Measurements from ENCODE around the gene DSN1. TPM values are rescaled to one million over a fixed set of nuclear protein-coding genes. Genes with fewer than 3 reads are reported as not detected.
A peak's percentile ranks its signal among the peaks of the same experiment; 100 is the strongest.

DSN1 gene
- total and polyA plus RNA-seq, 10 of the 15 experiments (the other 5 are each of a cell fraction or from before 2014, with no cell fraction given), result 15.3 to 33.1 (median 21.7) TPM

DNA sequence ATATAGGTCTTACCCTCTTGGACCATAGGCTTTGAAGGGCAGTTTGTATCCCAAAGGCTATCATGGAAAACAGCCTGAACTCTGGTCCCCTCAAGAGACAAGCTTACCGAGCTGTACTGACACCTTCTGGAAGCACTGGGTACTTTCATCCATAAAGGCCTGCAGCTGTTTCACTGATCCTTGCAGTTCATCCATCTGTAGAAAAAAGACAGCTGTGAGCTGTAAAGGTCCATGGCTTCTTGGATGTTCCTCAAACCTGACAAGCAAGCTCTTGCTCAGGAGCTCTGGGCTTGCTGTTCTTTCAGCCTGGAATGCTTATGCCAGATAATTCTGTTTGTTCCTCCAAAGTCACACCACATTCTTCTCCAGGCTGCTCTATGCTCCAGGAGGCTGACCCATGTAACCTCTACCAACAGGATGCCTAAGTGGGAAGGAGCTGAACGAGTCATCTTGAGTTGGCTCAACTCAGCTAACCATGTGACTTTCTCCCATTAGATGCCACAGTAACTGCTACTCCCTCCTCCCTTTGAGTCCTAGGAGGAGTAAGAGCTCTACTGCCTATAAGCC, 18.8 kb downstream of the DSN1 start:
- peaks cover 2 to 6% of the 10 kb centered on the region in 2 experiments; a peak in 2 of 4 replicates for H3K36me3 ChIP-seq (ENCODE audit: control insufficient read depth in 2 of 2, insufficient read depth in 2 of 2, low read length in 1 of 2)
- FAIRE-seq (peak; percentile 89), DNase-seq (ENCODE audit: low read depth, low spot score) (no peak), ATAC-seq (peak; percentile 85)
- no peak for TF ChIP-seq SREBF2 (IDR thresholded peaks at IDR 0.05; ENCODE audit: low read length)
- TF ChIP-seq, protein P1, sequence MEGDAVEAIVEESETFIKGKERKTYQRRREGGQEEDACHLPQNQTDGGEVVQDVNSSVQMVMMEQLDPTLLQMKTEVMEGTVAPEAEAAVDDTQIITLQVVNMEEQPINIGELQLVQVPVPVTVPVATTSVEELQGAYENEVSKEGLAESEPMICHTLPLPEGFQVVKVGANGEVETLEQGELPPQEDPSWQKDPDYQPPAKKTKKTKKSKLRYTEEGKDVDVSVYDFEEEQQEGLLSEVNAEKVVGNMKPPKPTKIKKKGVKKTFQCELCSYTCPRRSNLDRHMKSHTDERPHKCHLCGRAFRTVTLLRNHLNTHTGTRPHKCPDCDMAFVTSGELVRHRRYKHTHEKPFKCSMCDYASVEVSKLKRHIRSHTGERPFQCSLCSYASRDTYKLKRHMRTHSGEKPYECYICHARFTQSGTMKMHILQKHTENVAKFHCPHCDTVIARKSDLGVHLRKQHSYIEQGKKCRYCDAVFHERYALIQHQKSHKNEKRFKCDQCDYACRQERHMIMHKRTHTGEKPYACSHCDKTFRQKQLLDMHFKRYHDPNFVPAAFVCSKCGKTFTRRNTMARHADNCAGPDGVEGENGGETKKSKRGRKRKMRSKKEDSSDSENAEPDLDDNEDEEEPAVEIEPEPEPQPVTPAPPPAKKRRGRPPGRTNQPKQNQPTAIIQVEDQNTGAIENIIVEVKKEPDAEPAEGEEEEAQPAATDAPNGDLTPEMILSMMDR (IDR thresholded peaks at IDR 0.05 in 2 of 3, conservative IDR thresholded peaks at IDR 0.05 in 1 of 3; ENCODE audit: control insufficient read depth in 2 of 3, extremely low read depth in 1 of 3, insufficient read depth in 1 of 3, low read depth in 3 of 3, low read length in 3 of 3), result peak; percentile 77 to 81 (median 79)
- TF ChIP-seq, protein P2, sequence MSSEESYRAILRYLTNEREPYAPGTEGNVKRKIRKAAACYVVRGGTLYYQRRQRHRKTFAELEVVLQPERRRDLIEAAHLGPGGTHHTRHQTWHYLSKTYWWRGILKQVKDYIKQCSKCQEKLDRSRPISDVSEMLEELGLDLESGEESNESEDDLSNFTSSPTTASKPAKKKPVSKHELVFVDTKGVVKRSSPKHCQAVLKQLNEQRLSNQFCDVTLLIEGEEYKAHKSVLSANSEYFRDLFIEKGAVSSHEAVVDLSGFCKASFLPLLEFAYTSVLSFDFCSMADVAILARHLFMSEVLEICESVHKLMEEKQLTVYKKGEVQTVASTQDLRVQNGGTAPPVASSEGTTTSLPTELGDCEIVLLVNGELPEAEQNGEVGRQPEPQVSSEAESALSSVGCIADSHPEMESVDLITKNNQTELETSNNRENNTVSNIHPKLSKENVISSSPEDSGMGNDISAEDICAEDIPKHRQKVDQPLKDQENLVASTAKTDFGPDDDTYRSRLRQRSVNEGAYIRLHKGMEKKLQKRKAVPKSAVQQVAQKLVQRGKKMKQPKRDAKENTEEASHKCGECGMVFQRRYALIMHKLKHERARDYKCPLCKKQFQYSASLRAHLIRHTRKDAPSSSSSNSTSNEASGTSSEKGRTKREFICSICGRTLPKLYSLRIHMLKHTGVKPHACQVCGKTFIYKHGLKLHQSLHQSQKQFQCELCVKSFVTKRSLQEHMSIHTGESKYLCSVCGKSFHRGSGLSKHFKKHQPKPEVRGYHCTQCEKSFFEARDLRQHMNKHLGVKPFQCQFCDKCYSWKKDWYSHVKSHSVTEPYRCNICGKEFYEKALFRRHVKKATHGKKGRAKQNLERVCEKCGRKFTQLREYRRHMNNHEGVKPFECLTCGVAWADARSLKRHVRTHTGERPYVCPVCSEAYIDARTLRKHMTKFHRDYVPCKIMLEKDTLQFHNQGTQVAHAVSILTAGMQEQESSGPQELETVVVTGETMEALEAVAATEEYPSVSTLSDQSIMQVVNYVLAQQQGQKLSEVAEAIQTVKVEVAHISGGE (CRISPR knock-in tag; IDR thresholded peaks at IDR 0.05), result no peak
- peak; percentile 57 for TF ChIP-seq SMC3 (IDR thresholded peaks at IDR 0.05; ENCODE audit: borderline replicate concordance, low read length)
- no peak for TF ChIP-seq SIN3A (IDR thresholded peaks at IDR 0.05; ENCODE audit: low read depth, low read length)
- no peak for TF ChIP-seq CBFB (IDR thresholded peaks at IDR 0.05; ENCODE audit: low read depth)
- TF ChIP-seq CREB1 (IDR thresholded peaks at IDR 0.05; ENCODE audit: low read depth), result no peak
- no peak for TF ChIP-seq SUZ12 (IDR thresholded peaks at IDR 0.05; ENCODE audit: unreplicated experiment)
- TF ChIP-seq SREBF1 (IDR thresholded peaks at IDR 0.05; ENCODE audit: low read length), result no peak
- TF ChIP-seq KLF5 (IDR thresholded peaks at IDR 0.05; ENCODE audit: partially characterized antibody), result no peak
- TF ChIP-seq RELA (IDR thresholded peaks at IDR 0.05; ENCODE audit: borderline replicate concordance, partially characterized antibody), result no peak
- TF ChIP-seq YY1 (IDR thresholded peaks at IDR 0.05; ENCODE audit: low read depth, low read length), result 0 out of 2 replicates have a peak, but pooled peaks have one; percentile 27
- TF ChIP-seq RAD21 (IDR thresholded peaks at IDR 0.05; ENCODE audit: insufficient read depth, low read depth, low read length), result peak; percentile 76
- no peaks in the 10 kb centered on the region for H3K27me3 ChIP-seq (replicated peaks in 1 of 2; ENCODE audit: control insufficient read depth in 2 of 2, insufficient read depth in 2 of 2, low read length in 1 of 2)
- SMC1A ChIA-PET (ENCODE audit: uncharacterized antibody, unreplicated experiment), result interaction anchor here (0.6 to 2.7 kb wide), 17 partner anchors 9 to 356 kb away, joined by 3 to 19 read pairs (median 3); partner anchors contain the start of genes DSN1 and NDRG3
- no peak overlapping the region for H3K4me3 ChIP-seq
- no peaks in the 10 kb centered on the region for H3K9me3 ChIP-seq (replicated peaks; ENCODE audit: control insufficient read depth, insufficient read depth, low read length)
- RAD21 ChIA-PET (ENCODE audit: unreplicated experiment), result interaction anchor here (0.6 to 3.3 kb wide), 16 partner anchors 9 to 1143 kb away, joined by 3 to 12 read pairs (median 4); partner anchors contain the start of genes DSN1, NDRG3 and TGIF2
- intact Hi-C loops (cut with micrococcal nuclease; ENCODE audit: unreplicated experiment), result loop anchor here (1.0 to 10.0 kb wide), 2 partner anchors 142 to 290 kb away; no protein-coding TSS in a partner anchor
- no peaks in the 10 kb centered on the region for H4K20me1 ChIP-seq (ENCODE audit: control insufficient read depth, insufficient read depth)
- WGBS (ENCODE audit: insufficient coverage, insufficient replicate concordance, low lambda C conversion rate, missing lambda C conversion rate), result 0% methylated on average over 2 of the region's 2 CpGs
- H3K9ac ChIP-seq (ENCODE audit: control insufficient read depth, insufficient read depth, low read length), result no peak overlapping the region
- H3K79me2 ChIP-seq (ENCODE audit: control insufficient read depth, insufficient read depth, low read length), result no peaks in the 10 kb centered on the region
- H2AFZ ChIP-seq (ENCODE audit: control insufficient read depth, low read depth, low read length), result no peak overlapping the region
- CTCF ChIA-PET, result interaction anchor here (0.5 to 6.0 kb wide), 39 partner anchors 10 to 597 kb away, joined by 3 to 67 read pairs (median 4); partner anchors contain the start of genes DSN1, NDRG3, RAB5IF and SLA2
- no peak overlapping the region for H3K4me2 ChIP-seq (ENCODE audit: control insufficient read depth, insufficient read depth)
- BruUV-seq (replicated peaks), result no TSS peak
- in situ Hi-C loops (cut with MboI), result no loop called here
- POLR2A ChIA-PET, result interaction anchor here (0.5 kb wide), 1 partner anchor 81 kb away, joined by 3 read pairs; no protein-coding TSS in a partner anchor
- 0 out of 2 replicates have a peak overlapping the region, but pooled peaks have one; percentile 20 for H3K27ac ChIP-seq (ENCODE audit: control insufficient read depth, insufficient read depth)
- peaks cover 13% of the 10 kb centered on the region for H3K4me1 ChIP-seq (ENCODE audit: control insufficient read depth, insufficient read depth, low read length)
